Measurements from ENCODE around the gene BCAT1.

GRCh38 chr12:24901576-24902461, 47.1 kb downstream of the BCAT1 start:
- no peak for TF ChIP-seq CTCF (IDR thresholded peaks at IDR 0.05; ENCODE audit: insufficient read depth, low read length, poor library complexity, severe bottlenecking)
- TF ChIP-seq EZH2phosphoT487 (conservative IDR thresholded peaks at IDR 0.05; ENCODE audit: low read length) = no peak

All from SU-DHL-6 (cell line).